Measurements from ENCODE around the gene MYO9B. TPM values are rescaled to one million over a fixed set of nuclear protein-coding genes. Genes with fewer than 3 reads are reported as not detected.
A peak's percentile ranks its signal among the peaks of the same experiment; 100 is the strongest.

The MYO9B gene
- total and polyA plus RNA-seq, 2 donors (not counting 1 experiment from before 2014, with no cell fraction given): 32.5 to 52.5 TPM

GRCh38 chr19:17209126-17210036 lies 133.8 kb downstream of the MYO9B start:
- peak; percentile 16 to 36 for DNase-seq (ENCODE audit: low read depth in 2 of 2)
- peaks cover 39% of the 10 kb centered on the region for H3K36me3 ChIP-seq (ENCODE audit: control insufficient read depth, insufficient read depth, low read length)
- no peak overlapping the region for H3K4me3 ChIP-seq (replicated peaks in 1 of 4; ENCODE audit: control extremely low read depth in 1 of 4, insufficient read depth in 1 of 4, low read depth in 3 of 4, low read length in 4 of 4)
- H3K79me2 ChIP-seq (ENCODE audit: control insufficient read depth, insufficient read depth, low read length): no peaks in the 10 kb centered on the region
- no peak overlapping the region for H3K4me2 ChIP-seq (ENCODE audit: extremely low read depth, insufficient read depth, low read length)
- H3K9me3 ChIP-seq (ENCODE audit: control insufficient read depth, insufficient read depth, low read depth, low read length): no peaks in the 10 kb centered on the region
- H4K20me1 ChIP-seq (ENCODE audit: control insufficient read depth, extremely low read depth, insufficient read depth, low read length): no peaks in the 10 kb centered on the region
- no peak overlapping the region for H3K27ac ChIP-seq (ENCODE audit: insufficient read depth, low read length)
- H2AFZ ChIP-seq (ENCODE audit: low read length): no peak overlapping the region
- TF ChIP-seq EZH2 (IDR thresholded peaks at IDR 0.05; ENCODE audit: low read length, missing control alignments): no peak
- peaks cover 1% of the 10 kb centered on the region for H3K4me1 ChIP-seq (ENCODE audit: control insufficient read depth, extremely low read depth, insufficient read depth, low read length)
- H3K9ac ChIP-seq (ENCODE audit: insufficient read depth, low read length): no peak overlapping the region
- H3K27me3 ChIP-seq (ENCODE audit: control insufficient read depth, insufficient read depth, low read length): no peaks in the 10 kb centered on the region

- H3K79me2 ChIP-seq (ENCODE audit: control insufficient read depth, insufficient read depth, low read length): no peaks in the 10 kb centered on the region
- H3K4me3 ChIP-seq (replicated peaks in 1 of 4; ENCODE audit: control extremely low read depth in 1 of 4, insufficient read depth in 1 of 4, low read depth in 3 of 4, low read length in 4 of 4): no peak overlapping the region
- no peaks in the 10 kb centered on the region for H3K27me3 ChIP-seq (ENCODE audit: control insufficient read depth, insufficient read depth, low read length)
- H3K27ac ChIP-seq (ENCODE audit: insufficient read depth, low read length): no peak overlapping the region
- no peaks in the 10 kb centered on the region for H3K9me3 ChIP-seq (ENCODE audit: control insufficient read depth, insufficient read depth, low read depth, low read length)
- H3K4me1 ChIP-seq (ENCODE audit: control insufficient read depth, extremely low read depth, insufficient read depth, low read length): peaks cover 6% of the 10 kb centered on the region
- TF ChIP-seq, protein P1, sequence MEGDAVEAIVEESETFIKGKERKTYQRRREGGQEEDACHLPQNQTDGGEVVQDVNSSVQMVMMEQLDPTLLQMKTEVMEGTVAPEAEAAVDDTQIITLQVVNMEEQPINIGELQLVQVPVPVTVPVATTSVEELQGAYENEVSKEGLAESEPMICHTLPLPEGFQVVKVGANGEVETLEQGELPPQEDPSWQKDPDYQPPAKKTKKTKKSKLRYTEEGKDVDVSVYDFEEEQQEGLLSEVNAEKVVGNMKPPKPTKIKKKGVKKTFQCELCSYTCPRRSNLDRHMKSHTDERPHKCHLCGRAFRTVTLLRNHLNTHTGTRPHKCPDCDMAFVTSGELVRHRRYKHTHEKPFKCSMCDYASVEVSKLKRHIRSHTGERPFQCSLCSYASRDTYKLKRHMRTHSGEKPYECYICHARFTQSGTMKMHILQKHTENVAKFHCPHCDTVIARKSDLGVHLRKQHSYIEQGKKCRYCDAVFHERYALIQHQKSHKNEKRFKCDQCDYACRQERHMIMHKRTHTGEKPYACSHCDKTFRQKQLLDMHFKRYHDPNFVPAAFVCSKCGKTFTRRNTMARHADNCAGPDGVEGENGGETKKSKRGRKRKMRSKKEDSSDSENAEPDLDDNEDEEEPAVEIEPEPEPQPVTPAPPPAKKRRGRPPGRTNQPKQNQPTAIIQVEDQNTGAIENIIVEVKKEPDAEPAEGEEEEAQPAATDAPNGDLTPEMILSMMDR (conservative IDR thresholded peaks at IDR 0.05 in 1 of 2, IDR thresholded peaks at IDR 0.05 in 1 of 2; ENCODE audit: low read depth in 1 of 2, low read length in 2 of 2): no peak
- no peak for TF ChIP-seq EZH2 (IDR thresholded peaks at IDR 0.05; ENCODE audit: low read length, missing control alignments)
- DNase-seq (ENCODE audit: low read depth in 2 of 2): no peak
- no peak overlapping the region for H3K9ac ChIP-seq (ENCODE audit: insufficient read depth, low read length)
- H4K20me1 ChIP-seq (ENCODE audit: control insufficient read depth, extremely low read depth, insufficient read depth, low read length): no peaks in the 10 kb centered on the region
- peaks cover 37% of the 10 kb centered on the region for H3K36me3 ChIP-seq (ENCODE audit: control insufficient read depth, insufficient read depth, low read length)
- H3K4me2 ChIP-seq (ENCODE audit: extremely low read depth, insufficient read depth, low read length): no peak overlapping the region
- no peak overlapping the region for H2AFZ ChIP-seq (ENCODE audit: low read length)
These were observed 134.7 kb downstream of the MYO9B start for GRCh38 chr19:17210296-17210695.

DNA sequence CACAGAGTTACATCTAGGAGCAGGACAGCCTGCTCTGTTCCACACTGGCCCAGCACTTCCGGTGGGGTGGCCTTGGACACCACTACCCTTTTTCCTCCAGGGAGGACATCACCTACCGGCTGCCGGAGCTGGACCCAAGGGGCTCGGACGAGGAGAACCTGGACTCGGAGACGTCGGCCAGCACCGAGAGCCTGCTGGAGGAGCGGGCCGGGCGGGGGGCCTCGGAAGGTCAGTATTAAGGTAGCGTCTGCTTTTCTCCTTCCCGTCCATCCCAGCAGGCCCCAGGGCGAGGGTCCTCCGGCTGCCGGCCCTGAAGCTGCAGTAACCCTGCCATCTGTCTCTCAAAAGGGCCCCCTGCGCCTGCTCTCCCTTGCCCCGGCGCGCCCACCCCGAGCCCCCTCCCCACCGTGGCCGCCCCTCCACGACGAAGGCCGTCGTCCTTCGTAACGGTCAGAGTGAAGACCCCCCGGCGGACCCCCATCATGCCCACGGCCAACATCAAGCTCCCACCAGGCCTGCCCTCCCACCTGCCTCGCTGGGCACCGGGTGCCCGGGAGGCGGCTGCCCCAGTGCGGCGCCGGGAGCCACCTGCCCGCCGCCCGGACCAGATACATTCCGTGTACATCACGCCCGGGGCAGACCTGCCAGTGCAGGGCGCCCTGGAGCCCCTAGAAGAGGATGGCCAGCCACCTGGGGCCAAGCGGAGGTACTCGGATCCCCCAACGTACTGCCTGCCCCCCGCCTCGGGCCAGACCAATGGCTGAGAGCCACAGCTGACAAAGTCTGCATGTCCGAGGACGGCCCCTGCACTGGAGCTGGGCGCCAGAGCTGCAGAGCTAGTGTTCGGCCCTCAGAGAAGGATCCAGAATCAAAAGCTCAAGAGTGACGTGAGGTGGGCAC lies 136.2 kb downstream of the MYO9B start:
- Histone ChIP-seq H3K27ac (ENCODE audit: insufficient read depth, low read length) (no peak overlapping the region), H2AFZ (ENCODE audit: low read length) (no peak overlapping the region), H4K20me1 (ENCODE audit: control insufficient read depth, extremely low read depth, insufficient read depth, low read length) (no peaks in the 10 kb centered on the region), H3K36me3 (ENCODE audit: control insufficient read depth, insufficient read depth, low read length) (peaks cover 31% of the 10 kb centered on the region), H3K9ac (ENCODE audit: insufficient read depth, low read length) (no peak overlapping the region), H3K4me3 (replicated peaks in 1 of 4; ENCODE audit: control extremely low read depth in 1 of 4, insufficient read depth in 1 of 4, low read depth in 3 of 4, low read length in 4 of 4) (no peak overlapping the region), H3K4me1 (ENCODE audit: control insufficient read depth, extremely low read depth, insufficient read depth, low read length) (peaks cover 8% of the 10 kb centered on the region), H3K79me2 (ENCODE audit: control insufficient read depth, insufficient read depth, low read length) (no peaks in the 10 kb centered on the region), H3K4me2 (ENCODE audit: extremely low read depth, insufficient read depth, low read length) (no peak overlapping the region), H3K9me3 (ENCODE audit: control insufficient read depth, insufficient read depth, low read depth, low read length) (no peaks in the 10 kb centered on the region), H3K27me3 (ENCODE audit: control insufficient read depth, insufficient read depth, low read length) (no peaks in the 10 kb centered on the region)
- no peak for TF ChIP-seq EZH2 (IDR thresholded peaks at IDR 0.05; ENCODE audit: low read length, missing control alignments)
- TF ChIP-seq, protein P1 (conservative IDR thresholded peaks at IDR 0.05 in 1 of 2, IDR thresholded peaks at IDR 0.05 in 1 of 2; ENCODE audit: low read depth in 1 of 2, low read length in 2 of 2): no peak
- no peak for DNase-seq (ENCODE audit: low read depth in 2 of 2)
